Measurements from ENCODE around the gene ZNF358.

GRCh38 chr19:7467009-7467989 is 48.6 kb upstream of the ZNF358 start:
- TF ChIP-seq CTCF (IDR thresholded peaks at IDR 0.05; ENCODE audit: insufficient read depth, low read depth, low read length) = no peak
- TF ChIP-seq EZH2 (IDR thresholded peaks at IDR 0.05; ENCODE audit: insufficient read depth, low read length) = no peak
